Stimulated activated effector memory CD8-positive, alpha-beta T cell treated with anti-CD3 and anti-CD28 coated beads, Interleukin-12 subunit alpha, Interleukin-12 subunit beta, amount 100 ng/mL, for 72 hours (primary cell): ENCODE measurements around the gene KPNA3.

Experiments used
- ATAC-seq: fragments of 150-1000 bp; cut with Tn5 transposase; 2 replicates; pipeline ENCODE4 v1.10.0; 2021
- DNase-seq, 2 donors: peaks; one replicate each; pipeline ENCODE4 v3.0.0; 2021 to 2022; ENCODE audit warnings: low spot score in 2 of 2
- H3K27ac Mint-ChIP-seq: one replicate; pipeline ENCODE4 v1.8.0; 2022; ENCODE audit warnings: mild to moderate bottlenecking, mixed read lengths
- H3K36me3 Mint-ChIP-seq: one replicate; pipeline ENCODE4 v1.8.0; 2022; ENCODE audit warnings: mild to moderate bottlenecking, mixed read lengths
- H3K4me1 Mint-ChIP-seq: one replicate; pipeline ENCODE4 v1.8.0; 2022; ENCODE audit warnings: mixed read lengths
- H3K4me3 Mint-ChIP-seq: one replicate; pipeline ENCODE4 v1.8.0; 2022; ENCODE audit warnings: mild to moderate bottlenecking, mixed read lengths
- H3K9me3 Mint-ChIP-seq: one replicate; pipeline ENCODE4 v1.8.0; 2022; ENCODE audit warnings: mixed read lengths

KPNA3 gene

DNA sequence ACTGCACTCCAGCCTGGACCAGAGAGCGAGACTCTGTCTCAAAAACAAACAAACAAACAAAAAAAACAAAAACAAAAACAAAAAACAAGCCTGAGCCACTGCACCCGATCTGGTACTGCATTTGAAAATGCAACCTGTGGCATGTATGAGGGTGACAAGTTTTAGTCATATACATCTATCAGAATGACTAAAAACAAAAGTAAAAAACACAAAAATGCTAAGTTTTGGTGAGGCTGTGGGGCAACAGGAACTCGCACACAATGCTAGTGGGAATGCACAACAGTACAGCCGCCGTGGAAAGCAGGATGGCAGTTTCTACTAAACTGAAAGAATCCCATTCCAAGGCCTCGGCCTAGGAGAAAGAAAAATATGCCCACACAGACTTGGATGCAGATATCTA lies 109.0 kb downstream of the KPNA3 start:
- peaks cover 17% of the 10 kb centered on the region for H3K36me3 Mint-ChIP-seq
- H3K27ac Mint-ChIP-seq = no peak overlapping the region
- peaks cover 22% of the 10 kb centered on the region for H3K4me1 Mint-ChIP-seq
- peak overlapping the region; percentile 45 for H3K4me3 Mint-ChIP-seq
- no peak for DNase-seq
- ATAC-seq = peak; percentile 98
- no peaks in the 10 kb centered on the region for H3K9me3 Mint-ChIP-seq

DNA sequence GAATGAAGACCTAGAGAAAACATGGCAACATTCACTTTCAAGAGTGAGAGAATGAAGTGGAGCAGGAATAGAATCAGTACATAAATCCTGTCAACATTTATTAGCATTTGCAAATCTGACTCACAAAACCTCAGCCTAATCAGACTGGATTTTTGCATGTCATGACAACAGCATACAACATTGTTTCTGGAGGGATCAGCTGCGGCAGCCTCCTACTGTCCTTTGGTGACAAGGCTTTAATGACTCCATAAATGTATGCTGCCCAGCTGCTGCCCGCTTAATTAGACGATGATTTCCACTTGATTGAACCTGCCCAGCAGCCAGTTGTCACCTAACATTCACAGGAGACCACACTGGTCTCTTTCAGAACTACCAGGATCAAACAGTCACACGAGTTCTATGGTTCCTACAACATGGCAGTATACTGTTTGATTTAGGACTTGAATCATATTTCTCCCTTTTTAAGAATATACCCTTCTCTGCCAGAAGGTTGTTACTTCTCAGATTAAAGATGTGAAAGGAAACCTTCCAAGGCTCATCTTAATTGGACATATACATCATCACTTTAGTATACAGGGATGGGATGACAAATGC lies 110.5 kb downstream of the KPNA3 start:
- H3K36me3 Mint-ChIP-seq = peaks cover 17% of the 10 kb centered on the region

DNA sequence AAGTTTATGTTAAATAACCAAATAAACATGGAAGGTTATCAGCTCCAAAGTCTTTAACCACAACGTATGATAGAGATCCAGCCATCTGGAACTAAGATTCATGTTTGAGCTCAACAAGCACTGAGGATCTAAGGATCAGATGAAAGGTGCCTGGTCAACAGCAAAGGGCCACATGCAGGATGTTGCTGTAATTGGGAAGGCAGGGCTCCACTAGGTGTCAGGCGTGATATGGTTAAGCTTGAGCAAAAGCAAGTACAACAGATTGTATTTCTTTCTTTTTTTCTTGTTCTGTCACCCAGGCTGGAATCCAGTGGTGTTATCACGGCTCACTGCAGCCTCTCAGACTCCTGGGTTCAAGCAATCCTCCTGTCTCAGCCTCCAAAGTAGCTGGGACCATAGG lies 113.2 kb downstream of the KPNA3 start:
- peaks cover 12% of the 10 kb centered on the region for H3K36me3 Mint-ChIP-seq
- no peaks in the 10 kb centered on the region for H3K9me3 Mint-ChIP-seq
- no peak for ATAC-seq
- H3K27ac Mint-ChIP-seq = no peak overlapping the region
- no peak for DNase-seq
- no peak overlapping the region for H3K4me3 Mint-ChIP-seq
- H3K4me1 Mint-ChIP-seq = peaks cover 9% of the 10 kb centered on the region

More for the DNA sequence above, 110.5 kb downstream of the KPNA3 start:
- DNase-seq (no peak), ATAC-seq (no peak)
- Mint-ChIP-seq H3K4me3 (no peak overlapping the region), H3K4me1 (peaks cover 22% of the 10 kb centered on the region), H3K9me3 (no peaks in the 10 kb centered on the region), H3K27ac (no peak overlapping the region)

GRCh38 chr13:49678191-49678914 lies 114.1 kb downstream of the KPNA3 start:
- Mint-ChIP-seq H3K27ac (no peak overlapping the region), H3K9me3 (no peaks in the 10 kb centered on the region), H3K36me3 (peaks cover 5% of the 10 kb centered on the region), H3K4me3 (no peak overlapping the region), H3K4me1 (peaks cover under 1% of the 10 kb centered on the region)
- ATAC-seq (no peak), DNase-seq (no peak)

DNA sequence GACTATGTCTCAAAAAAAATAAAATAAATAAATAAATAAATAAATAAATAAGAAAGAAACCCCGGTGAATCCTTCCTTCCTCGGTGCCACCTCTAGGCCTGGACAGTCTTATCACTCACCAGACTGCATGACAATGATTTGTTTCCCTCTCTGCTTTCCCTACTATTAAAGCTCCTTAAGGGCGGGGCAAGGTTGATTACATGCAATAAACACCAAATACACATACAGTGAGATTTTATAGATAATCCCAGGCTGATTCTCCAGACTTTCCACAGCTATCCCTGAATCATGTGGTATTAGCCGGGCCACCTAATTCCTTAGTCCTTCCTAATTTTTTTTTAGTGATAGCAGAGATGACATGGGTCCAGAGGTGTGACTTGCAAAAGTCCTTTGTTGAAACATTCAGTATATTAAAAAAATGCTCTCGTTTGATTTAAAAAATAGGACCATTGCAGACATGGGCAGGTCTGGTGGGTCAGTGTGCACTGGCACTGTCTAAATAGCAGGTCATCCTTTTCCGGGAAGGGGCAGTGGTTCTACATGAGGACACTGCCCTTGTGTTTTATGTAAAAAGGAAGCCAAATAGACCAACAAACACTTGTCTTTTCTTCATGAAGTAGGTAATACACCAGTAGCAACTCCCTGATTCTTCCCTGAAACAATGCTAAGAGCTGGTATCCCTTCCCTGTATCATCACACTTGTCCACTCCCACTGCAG lies 115.7 kb downstream of the KPNA3 start:
- DNase-seq (no peak), ATAC-seq (no peak)
- Mint-ChIP-seq H3K4me3 (no peak overlapping the region), H3K9me3 (no peaks in the 10 kb centered on the region), H3K36me3 (peaks cover 5% of the 10 kb centered on the region), H3K27ac (no peak overlapping the region), H3K4me1 (no peaks in the 10 kb centered on the region)

GRCh38 chr13:49670828-49671227 lies 121.7 kb downstream of the KPNA3 start:
- no peak for DNase-seq
- no peak overlapping the region for H3K27ac Mint-ChIP-seq
- no peaks in the 10 kb centered on the region for H3K9me3 Mint-ChIP-seq
- H3K36me3 Mint-ChIP-seq = peaks cover 11% of the 10 kb centered on the region
- no peaks in the 10 kb centered on the region for H3K4me1 Mint-ChIP-seq
- no peak overlapping the region for H3K4me3 Mint-ChIP-seq
- ATAC-seq = no peak

DNA sequence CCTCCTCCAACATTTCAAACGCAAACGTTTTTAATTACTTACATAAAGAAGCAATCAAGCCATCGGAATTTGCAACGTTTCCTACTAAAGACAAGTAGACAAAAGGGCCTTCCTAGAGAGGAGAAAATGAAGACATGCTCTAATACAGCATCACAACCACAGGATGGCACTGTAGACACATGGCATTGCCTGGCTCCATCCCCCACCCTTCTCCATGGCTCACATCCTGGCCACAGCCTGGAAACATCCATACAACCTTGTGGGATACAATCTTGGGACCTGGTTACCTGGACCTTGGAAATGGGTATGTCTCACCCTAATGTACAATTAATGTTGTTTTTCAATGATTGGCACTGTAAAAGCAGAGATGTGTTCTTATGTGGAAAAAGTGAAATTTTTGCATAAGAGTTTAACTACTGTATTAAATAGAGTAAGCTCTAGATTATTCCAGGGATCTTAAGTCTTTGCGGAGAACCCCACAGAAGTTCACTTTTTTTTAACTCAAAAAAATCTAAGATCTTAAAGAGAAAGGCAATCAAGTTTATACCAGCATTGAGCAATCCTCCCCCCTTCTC lies 122.7 kb downstream of the KPNA3 start:
- Mint-ChIP-seq H3K9me3 (no peaks in the 10 kb centered on the region), H3K4me1 (no peaks in the 10 kb centered on the region), H3K27ac (no peak overlapping the region), H3K4me3 (no peak overlapping the region), H3K36me3 (peaks cover 12% of the 10 kb centered on the region)
- ATAC-seq (peak; percentile 71), DNase-seq (no peak)

- Mint-ChIP-seq H3K27ac (no peak overlapping the region), H3K4me3 (no peak overlapping the region), H3K36me3 (peaks cover 12% of the 10 kb centered on the region), H3K9me3 (no peaks in the 10 kb centered on the region), H3K4me1 (no peaks in the 10 kb centered on the region)
- no peak for DNase-seq
- ATAC-seq = no peak
Measured at GRCh38 chr13:49667773-49668172, 124.7 kb downstream of the KPNA3 start.

DNA sequence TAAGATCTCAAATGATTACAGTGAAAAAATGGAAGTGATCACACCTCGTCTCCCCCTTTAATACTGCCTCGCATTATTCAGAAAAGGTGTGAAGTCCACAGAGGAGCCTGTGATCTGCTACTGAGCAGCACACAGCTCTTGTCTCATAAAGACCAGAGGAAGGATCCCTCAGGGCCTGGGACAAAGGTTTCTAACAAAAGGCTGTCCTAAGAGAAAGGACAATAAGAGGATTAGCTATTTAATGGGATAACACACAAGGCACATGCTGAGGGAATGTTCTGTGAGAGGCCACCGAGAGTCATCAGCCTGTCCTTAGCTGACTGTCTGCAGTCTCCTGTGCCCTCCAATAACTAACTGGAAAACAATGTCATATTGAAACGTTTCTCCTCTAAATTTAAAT lies 127.9 kb downstream of the KPNA3 start:
- no peaks in the 10 kb centered on the region for H3K9me3 Mint-ChIP-seq
- ATAC-seq = no peak
- H3K36me3 Mint-ChIP-seq = peaks cover 12% of the 10 kb centered on the region
- H3K4me3 Mint-ChIP-seq = no peak overlapping the region
- no peak overlapping the region for H3K27ac Mint-ChIP-seq
- H3K4me1 Mint-ChIP-seq = no peaks in the 10 kb centered on the region
- DNase-seq = no peak

DNA sequence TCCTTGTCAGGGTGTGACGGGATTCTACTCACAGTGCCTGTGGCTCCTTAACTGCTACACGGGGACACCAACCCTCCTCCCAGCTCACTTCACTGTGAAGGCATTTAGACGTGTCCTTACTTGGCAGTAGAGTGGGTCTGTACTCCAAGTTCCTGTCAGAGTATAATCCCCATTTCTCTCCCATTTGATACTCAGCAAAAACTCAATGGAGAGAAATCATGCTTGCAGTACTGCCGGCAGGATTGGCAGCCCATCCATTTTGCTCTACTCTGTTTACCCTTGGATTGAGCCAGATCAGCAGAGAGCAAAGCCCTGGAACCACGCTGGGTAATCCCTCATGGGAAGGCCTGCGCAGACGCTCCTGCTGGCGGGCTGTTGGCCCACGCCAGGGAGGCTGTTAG lies 135.2 kb downstream of the KPNA3 start:
- H3K36me3 Mint-ChIP-seq = no peaks in the 10 kb centered on the region
- no peaks in the 10 kb centered on the region for H3K4me1 Mint-ChIP-seq
- no peak overlapping the region for H3K27ac Mint-ChIP-seq
- H3K4me3 Mint-ChIP-seq = no peak overlapping the region
- no peak for ATAC-seq
- H3K9me3 Mint-ChIP-seq = no peaks in the 10 kb centered on the region
- no peak for DNase-seq

GRCh38 chr13:49655906-49656305 lies 136.6 kb downstream of the KPNA3 start:
- ATAC-seq (no peak), DNase-seq (no peak)
- no peak overlapping the region for H3K27ac Mint-ChIP-seq
- H3K36me3 Mint-ChIP-seq = no peaks in the 10 kb centered on the region
- H3K4me3 Mint-ChIP-seq = no peak overlapping the region
- H3K4me1 Mint-ChIP-seq = no peaks in the 10 kb centered on the region
- H3K9me3 Mint-ChIP-seq = no peaks in the 10 kb centered on the region

DNA sequence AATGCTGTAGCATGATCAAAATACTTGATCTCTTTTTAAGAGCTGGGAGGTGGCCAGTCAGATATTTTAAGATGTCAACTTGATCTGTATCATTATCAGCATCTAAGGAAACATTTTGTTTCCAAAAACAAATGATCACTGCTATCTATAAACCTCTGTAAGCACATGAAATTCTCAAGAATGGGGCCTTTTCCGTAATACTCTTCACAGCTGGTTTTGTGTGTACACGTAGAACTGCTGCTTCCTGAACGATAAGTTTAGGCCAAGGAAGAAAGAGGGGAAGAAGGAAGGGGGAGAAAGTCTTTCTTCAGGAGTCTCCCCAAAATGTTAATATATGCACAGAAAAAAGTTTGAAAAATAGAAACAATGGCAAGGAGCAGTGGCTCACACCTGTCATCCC lies 138.5 kb downstream of the KPNA3 start:
- Mint-ChIP-seq H3K36me3 (no peaks in the 10 kb centered on the region), H3K4me3 (no peak overlapping the region), H3K4me1 (no peaks in the 10 kb centered on the region), H3K9me3 (no peaks in the 10 kb centered on the region), H3K27ac (no peak overlapping the region)
- DNase-seq (no peak), ATAC-seq (no peak)

DNA sequence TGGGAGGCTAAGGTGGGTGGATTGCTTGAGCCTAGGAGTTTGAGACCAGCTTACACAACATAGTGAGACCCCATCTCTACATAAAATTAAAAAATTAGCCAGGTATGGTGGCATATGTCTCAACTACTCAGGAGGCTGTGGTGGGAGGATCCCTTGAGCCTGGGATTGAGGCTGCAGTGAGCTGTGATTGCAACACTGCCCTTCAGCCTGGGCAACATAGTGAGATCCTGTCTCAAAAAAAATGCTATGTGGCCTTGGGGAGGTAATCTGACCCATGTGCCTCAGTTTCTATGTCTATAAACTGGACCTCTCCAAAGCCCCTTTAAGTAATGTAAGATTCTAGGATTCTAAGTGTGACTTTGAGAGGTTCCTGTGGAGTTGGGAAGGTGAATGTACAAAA lies 139.0 kb downstream of the KPNA3 start:
- no peak overlapping the region for H3K27ac Mint-ChIP-seq
- ATAC-seq = no peak
- no peak overlapping the region for H3K4me3 Mint-ChIP-seq
- no peaks in the 10 kb centered on the region for H3K36me3 Mint-ChIP-seq
- no peaks in the 10 kb centered on the region for H3K4me1 Mint-ChIP-seq
- DNase-seq = no peak
- H3K9me3 Mint-ChIP-seq = no peaks in the 10 kb centered on the region

DNA sequence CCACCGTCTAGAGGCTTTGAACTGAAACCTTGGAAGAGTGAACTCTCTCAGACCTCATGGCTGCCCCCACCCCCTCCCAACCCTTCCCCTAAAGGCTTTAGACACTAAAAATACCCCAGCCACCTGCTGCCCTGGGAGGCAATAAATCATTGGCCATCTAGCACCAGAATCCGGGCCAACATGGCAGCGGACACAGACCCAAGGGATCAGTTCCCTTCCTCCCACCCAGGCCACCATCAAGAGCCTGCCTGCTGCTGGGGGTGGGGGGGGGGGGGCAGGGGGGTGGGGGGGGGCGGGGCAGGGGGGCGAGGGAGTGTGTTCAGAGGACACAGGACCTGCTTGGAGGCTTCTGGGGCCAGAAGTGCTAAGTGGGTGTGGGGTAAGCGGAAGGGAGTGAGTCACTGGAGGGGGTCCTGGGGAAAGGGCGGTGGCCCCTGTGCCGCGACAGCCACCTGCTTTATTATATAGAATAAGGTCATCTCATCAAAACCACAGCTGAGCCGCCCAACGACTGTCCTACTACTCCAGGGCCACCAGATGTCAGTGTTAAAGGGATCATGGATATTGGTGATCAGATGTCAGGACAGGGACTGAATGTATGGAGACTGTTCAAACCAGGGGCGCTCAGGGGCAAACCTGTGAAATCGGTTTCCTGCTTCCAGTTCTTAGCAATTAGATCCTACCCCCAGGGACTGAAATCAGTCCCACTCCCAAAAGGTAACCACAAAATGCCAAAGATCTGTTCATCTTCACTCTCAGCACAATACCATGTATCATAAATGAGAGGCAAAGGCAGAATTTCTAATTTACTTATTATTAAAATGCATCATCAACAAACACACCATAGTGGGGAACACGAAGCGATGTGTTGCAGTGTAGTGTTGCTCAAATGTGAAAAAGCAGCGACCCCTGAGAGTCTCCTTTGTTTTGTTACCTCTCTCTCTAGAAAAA lies 139.9 kb downstream of the KPNA3 start:
- Mint-ChIP-seq H3K4me1 (no peaks in the 10 kb centered on the region), H3K27ac (peak overlapping the region; percentile 23), H3K4me3 (no peak overlapping the region), H3K9me3 (no peaks in the 10 kb centered on the region), H3K36me3 (no peaks in the 10 kb centered on the region)
- DNase-seq (peak in 1 of 2 donors; percentile 53), ATAC-seq (peak; percentile 46)
